ENCODE measurements around the gene OSBPL9. TPM values are rescaled to one million over a fixed set of nuclear protein-coding genes. Genes with fewer than 3 reads are reported as not detected.
"Not testable (repeated sequence)": the region's sequence is repeated elsewhere in the genome, so short reads cannot be mapped to it uniquely, and the experiment has no call there.

Gene OSBPL9
- total RNA-seq, 1 experiment from 2014 or later = 75.0 TPM

GRCh38 chr1:51679435-51679834 lies 62.5 kb downstream of the OSBPL9 start:
- no peak for DNase-seq (ENCODE audit: low read depth)
- in situ Hi-C loops (cut with HindIII; ENCODE audit: low pct_unique_long_range_greater_than_20kb, low sequenced_read_pairs) = no loop called here

- no peak for DNase-seq (ENCODE audit: low read depth)
- in situ Hi-C loops (cut with HindIII; ENCODE audit: low pct_unique_long_range_greater_than_20kb, low sequenced_read_pairs) = no loop called here
Measured at GRCh38 chr1:51684776-51685175, 67.9 kb downstream of the OSBPL9 start.

- DNase-seq (ENCODE audit: low read depth) = no peak
- in situ Hi-C loops (cut with HindIII; ENCODE audit: low pct_unique_long_range_greater_than_20kb, low sequenced_read_pairs) = no loop called here
Measured at GRCh38 chr1:51686450-51686849, 69.6 kb downstream of the OSBPL9 start.

- in situ Hi-C loops (cut with HindIII; ENCODE audit: low pct_unique_long_range_greater_than_20kb, low sequenced_read_pairs) = no loop called here
Measured at GRCh38 chr1:51689075-51689440, 72.2 kb downstream of the OSBPL9 start.

GRCh38 chr1:51689643-51690042 lies 72.8 kb downstream of the OSBPL9 start:
- in situ Hi-C loops (cut with HindIII; ENCODE audit: low pct_unique_long_range_greater_than_20kb, low sequenced_read_pairs) = no loop called here
- no peak for DNase-seq (ENCODE audit: low read depth)

More at GRCh38 chr1:51689075-51689440, 72.2 kb downstream of the OSBPL9 start:
- no peak for DNase-seq (ENCODE audit: low read depth)

GRCh38 chr1:51690285-51690961 lies 73.5 kb downstream of the OSBPL9 start:
- in situ Hi-C loops (cut with HindIII; ENCODE audit: low pct_unique_long_range_greater_than_20kb, low sequenced_read_pairs) = no loop called here
- DNase-seq (ENCODE audit: low read depth) = no peak

GRCh38 chr1:51691920-51692319 lies 75.0 kb downstream of the OSBPL9 start:
- DNase-seq (ENCODE audit: low read depth) = no peak
- in situ Hi-C loops (cut with HindIII; ENCODE audit: low pct_unique_long_range_greater_than_20kb, low sequenced_read_pairs) = no loop called here

- in situ Hi-C loops (cut with HindIII; ENCODE audit: low pct_unique_long_range_greater_than_20kb, low sequenced_read_pairs) = no loop called here
- no peak for DNase-seq (ENCODE audit: low read depth)
Measured at GRCh38 chr1:51693419-51694155, 76.7 kb downstream of the OSBPL9 start.

- in situ Hi-C loops (cut with HindIII; ENCODE audit: low pct_unique_long_range_greater_than_20kb, low sequenced_read_pairs) = no loop called here
Measured at GRCh38 chr1:51697166-51697565, 80.3 kb downstream of the OSBPL9 start.

GRCh38 chr1:51699391-51699790 lies 82.5 kb downstream of the OSBPL9 start:
- no peak for DNase-seq (ENCODE audit: low read depth)
- in situ Hi-C loops (cut with HindIII; ENCODE audit: low pct_unique_long_range_greater_than_20kb, low sequenced_read_pairs) = no loop called here

More at GRCh38 chr1:51697166-51697565, 80.3 kb downstream of the OSBPL9 start:
- DNase-seq (ENCODE audit: low read depth) = no peak

GRCh38 chr1:51701782-51702181 lies 84.9 kb downstream of the OSBPL9 start:
- in situ Hi-C loops (cut with HindIII; ENCODE audit: low pct_unique_long_range_greater_than_20kb, low sequenced_read_pairs); DNase-seq (ENCODE audit: low read depth): not testable (repeated sequence)

- DNase-seq (ENCODE audit: low read depth); in situ Hi-C loops (cut with HindIII; ENCODE audit: low pct_unique_long_range_greater_than_20kb, low sequenced_read_pairs): not testable (repeated sequence)
Measured at GRCh38 chr1:51702220-51702619, 85.3 kb downstream of the OSBPL9 start.

GRCh38 chr1:51705035-51705434 lies 88.1 kb downstream of the OSBPL9 start:
- no peak for DNase-seq (ENCODE audit: low read depth)
- in situ Hi-C loops (cut with HindIII; ENCODE audit: low pct_unique_long_range_greater_than_20kb, low sequenced_read_pairs) = no loop called here

GRCh38 chr1:51708911-51709760 lies 92.2 kb downstream of the OSBPL9 start:
- in situ Hi-C loops (cut with HindIII; ENCODE audit: low pct_unique_long_range_greater_than_20kb, low sequenced_read_pairs) = no loop called here
- DNase-seq (ENCODE audit: low read depth) = no peak

GRCh38 chr1:51709951-51710350 lies 93.1 kb downstream of the OSBPL9 start:
- in situ Hi-C loops (cut with HindIII; ENCODE audit: low pct_unique_long_range_greater_than_20kb, low sequenced_read_pairs) = no loop called here
- no peak for DNase-seq (ENCODE audit: low read depth)

- DNase-seq (ENCODE audit: low read depth) = no peak
- in situ Hi-C loops (cut with HindIII; ENCODE audit: low pct_unique_long_range_greater_than_20kb, low sequenced_read_pairs) = no loop called here
Measured at GRCh38 chr1:51712590-51712989, 95.7 kb downstream of the OSBPL9 start.

GRCh38 chr1:51714374-51715019 lies 97.6 kb downstream of the OSBPL9 start:
- in situ Hi-C loops (cut with HindIII; ENCODE audit: low pct_unique_long_range_greater_than_20kb, low sequenced_read_pairs) = no loop called here
- no peak for DNase-seq (ENCODE audit: low read depth)

GRCh38 chr1:51715369-51715768 lies 98.5 kb downstream of the OSBPL9 start:
- DNase-seq (ENCODE audit: low read depth) = no peak
- in situ Hi-C loops (cut with HindIII; ENCODE audit: low pct_unique_long_range_greater_than_20kb, low sequenced_read_pairs) = no loop called here

Measured in Caki2 (cell line).